ENCODE data around the gene GALNT16. TPM values are rescaled to one million over a fixed set of nuclear protein-coding genes. Genes with fewer than 3 reads are reported as not detected.
"Not testable (repeated sequence)": the region's sequence is repeated elsewhere in the genome, so short reads cannot be mapped to it uniquely, and the experiment has no call there.

The GALNT16 gene
- total RNA-seq, 1 experiment from 2014 or later: 2.0 TPM

- no peak overlapping the region for H3K4me3 ChIP-seq (ENCODE audit: insufficient read depth, low read depth, low read length)
- no peak for DNase-seq
- no peaks in the 10 kb centered on the region for H3K27me3 ChIP-seq (ENCODE audit: control insufficient read depth, insufficient read depth, low read length)
- H3K36me3 ChIP-seq (replicated peaks; ENCODE audit: control insufficient read depth, insufficient read depth, low read length): no peaks in the 10 kb centered on the region
Observed at GRCh38 chr14:69285661-69286255, 25.8 kb downstream of the GALNT16 start.

- H3K36me3 ChIP-seq (replicated peaks; ENCODE audit: control insufficient read depth, insufficient read depth, low read length): no peaks in the 10 kb centered on the region
- H3K27me3 ChIP-seq (ENCODE audit: control insufficient read depth, insufficient read depth, low read length): no peaks in the 10 kb centered on the region
- no peak overlapping the region for H3K4me3 ChIP-seq (ENCODE audit: insufficient read depth, low read depth, low read length)
- peak; percentile 58 for DNase-seq
Observed at GRCh38 chr14:69287098-69288010, 27.4 kb downstream of the GALNT16 start.

GRCh38 chr14:69288011-69288771, 28.2 kb downstream of the GALNT16 start:
- H3K27me3 ChIP-seq (ENCODE audit: control insufficient read depth, insufficient read depth, low read length): no peaks in the 10 kb centered on the region
- H3K36me3 ChIP-seq (replicated peaks; ENCODE audit: control insufficient read depth, insufficient read depth, low read length): no peaks in the 10 kb centered on the region
- DNase-seq: peak; percentile 53
- H3K4me3 ChIP-seq (ENCODE audit: insufficient read depth, low read depth, low read length): no peak overlapping the region

GRCh38 chr14:69288956-69289705, 29.2 kb downstream of the GALNT16 start:
- H3K36me3 ChIP-seq (replicated peaks; ENCODE audit: control insufficient read depth, insufficient read depth, low read length): no peaks in the 10 kb centered on the region
- no peak overlapping the region for H3K4me3 ChIP-seq (ENCODE audit: insufficient read depth, low read depth, low read length)
- H3K27me3 ChIP-seq (ENCODE audit: control insufficient read depth, insufficient read depth, low read length): no peaks in the 10 kb centered on the region
- DNase-seq: no peak

GRCh38 chr14:69289811-69290520, 30.0 kb downstream of the GALNT16 start:
- H3K4me3 ChIP-seq (ENCODE audit: insufficient read depth, low read depth, low read length): no peak overlapping the region
- DNase-seq: no peak
- no peaks in the 10 kb centered on the region for H3K27me3 ChIP-seq (ENCODE audit: control insufficient read depth, insufficient read depth, low read length)
- no peaks in the 10 kb centered on the region for H3K36me3 ChIP-seq (replicated peaks; ENCODE audit: control insufficient read depth, insufficient read depth, low read length)

- H3K27me3 ChIP-seq (ENCODE audit: control insufficient read depth, insufficient read depth, low read length): not testable (repeated sequence)
Observed at GRCh38 chr14:69290881-69291280, 30.9 kb downstream of the GALNT16 start.

GRCh38 chr14:69291396-69291795, 31.4 kb downstream of the GALNT16 start:
- Histone ChIP-seq H3K4me3 (ENCODE audit: insufficient read depth, low read depth, low read length) (no peak overlapping the region), H3K27me3 (ENCODE audit: control insufficient read depth, insufficient read depth, low read length) (no peaks in the 10 kb centered on the region), H3K36me3 (replicated peaks; ENCODE audit: control insufficient read depth, insufficient read depth, low read length) (no peaks in the 10 kb centered on the region)
- no peak for DNase-seq

More at GRCh38 chr14:69290881-69291280, 30.9 kb downstream of the GALNT16 start:
- H3K4me3 ChIP-seq (ENCODE audit: insufficient read depth, low read depth, low read length); H3K36me3 ChIP-seq (replicated peaks; ENCODE audit: control insufficient read depth, insufficient read depth, low read length); DNase-seq: not testable (repeated sequence)

GRCh38 chr14:69291891-69292561, 32.1 kb downstream of the GALNT16 start:
- Histone ChIP-seq H3K4me3 (ENCODE audit: insufficient read depth, low read depth, low read length) (no peak overlapping the region), H3K27me3 (ENCODE audit: control insufficient read depth, insufficient read depth, low read length) (no peaks in the 10 kb centered on the region), H3K36me3 (replicated peaks; ENCODE audit: control insufficient read depth, insufficient read depth, low read length) (no peaks in the 10 kb centered on the region)
- peak; percentile 34 for DNase-seq

- no peaks in the 10 kb centered on the region for H3K36me3 ChIP-seq (replicated peaks; ENCODE audit: control insufficient read depth, insufficient read depth, low read length)
- no peak for DNase-seq
Observed at GRCh38 chr14:69298131-69299071, 38.4 kb downstream of the GALNT16 start.

GRCh38 chr14:69299286-69300035, 39.5 kb downstream of the GALNT16 start:
- no peaks in the 10 kb centered on the region for H3K27me3 ChIP-seq (ENCODE audit: control insufficient read depth, insufficient read depth, low read length)
- no peaks in the 10 kb centered on the region for H3K36me3 ChIP-seq (replicated peaks; ENCODE audit: control insufficient read depth, insufficient read depth, low read length)
- H3K4me3 ChIP-seq (ENCODE audit: insufficient read depth, low read depth, low read length): no peak overlapping the region
- peak; percentile 75 for DNase-seq

More at GRCh38 chr14:69298131-69299071, 38.4 kb downstream of the GALNT16 start:
- no peak overlapping the region for H3K4me3 ChIP-seq (ENCODE audit: insufficient read depth, low read depth, low read length)
- H3K27me3 ChIP-seq (ENCODE audit: control insufficient read depth, insufficient read depth, low read length): no peaks in the 10 kb centered on the region

GRCh38 chr14:69300601-69301221, 40.8 kb downstream of the GALNT16 start:
- H3K27me3 ChIP-seq (ENCODE audit: control insufficient read depth, insufficient read depth, low read length): no peaks in the 10 kb centered on the region
- no peaks in the 10 kb centered on the region for H3K36me3 ChIP-seq (replicated peaks; ENCODE audit: control insufficient read depth, insufficient read depth, low read length)
- no peak overlapping the region for H3K4me3 ChIP-seq (ENCODE audit: insufficient read depth, low read depth, low read length)
- no peak for DNase-seq
